Ishikawa (cell line): ENCODE results near the gene NNAT.

Experiments used
- CEBPB ChIP-seq: IDR thresholded peaks from 2 replicates; pipeline ENCODE4 v1.6.1; 2012
- CREB1 ChIP-seq: IDR thresholded peaks from 2 replicates; pipeline ENCODE4 v1.6.1; 2012; ENCODE audit warnings: low read depth
- EGR1 ChIP-seq: IDR thresholded peaks from 2 replicates; pipeline ENCODE4 v1.6.1; 2012
- EP300 ChIP-seq: IDR thresholded peaks from 2 replicates; pipeline ENCODE4 v1.6.1; 2012; ENCODE audit warnings: borderline replicate concordance
- FOXM1 ChIP-seq: IDR thresholded peaks from 2 replicates; pipeline ENCODE4 v1.6.1; 2012; ENCODE audit warnings: low read depth, borderline replicate concordance
- NFIC ChIP-seq: IDR thresholded peaks from 2 replicates; pipeline ENCODE4 v1.6.1; 2012
- RAD21 ChIP-seq: IDR thresholded peaks from 2 replicates; pipeline ENCODE4 v1.6.1; 2012; ENCODE audit warnings: low read depth
- TAF1 ChIP-seq: IDR thresholded peaks from 2 replicates; pipeline ENCODE4 v1.6.1; 2012; ENCODE audit warnings: low read depth, mild to moderate bottlenecking
- TCF12 ChIP-seq: IDR thresholded peaks from 2 replicates; pipeline ENCODE4 v1.6.1; 2012; ENCODE audit warnings: low read depth
- TEAD4 ChIP-seq: IDR thresholded peaks from 2 replicates; pipeline ENCODE4 v1.6.1; 2012
- YY1 ChIP-seq: IDR thresholded peaks from 2 replicates; pipeline ENCODE4 v1.6.1; 2012; ENCODE audit warnings: low read depth
- ZBTB7A ChIP-seq: IDR thresholded peaks from 2 replicates; pipeline ENCODE4 v1.6.1; 2012; ENCODE audit warnings: low read depth
- TF ChIP-seq, protein P1 (sequence below): IDR thresholded peaks from 2 replicates; pipeline ENCODE4 v1.6.1; 2012
- TF ChIP-seq, protein P2 (sequence below): IDR thresholded peaks from 2 replicates; pipeline ENCODE4 v1.6.1; 2012; ENCODE audit warnings: low read depth, mild to moderate bottlenecking
- TF ChIP-seq, protein P3 (sequence below): IDR thresholded peaks from 2 replicates; pipeline ENCODE4 v1.6.1; 2012

NNAT gene, protein sequence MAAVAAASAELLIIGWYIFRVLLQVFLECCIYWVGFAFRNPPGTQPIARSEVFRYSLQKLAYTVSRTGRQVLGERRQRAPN

DNA sequence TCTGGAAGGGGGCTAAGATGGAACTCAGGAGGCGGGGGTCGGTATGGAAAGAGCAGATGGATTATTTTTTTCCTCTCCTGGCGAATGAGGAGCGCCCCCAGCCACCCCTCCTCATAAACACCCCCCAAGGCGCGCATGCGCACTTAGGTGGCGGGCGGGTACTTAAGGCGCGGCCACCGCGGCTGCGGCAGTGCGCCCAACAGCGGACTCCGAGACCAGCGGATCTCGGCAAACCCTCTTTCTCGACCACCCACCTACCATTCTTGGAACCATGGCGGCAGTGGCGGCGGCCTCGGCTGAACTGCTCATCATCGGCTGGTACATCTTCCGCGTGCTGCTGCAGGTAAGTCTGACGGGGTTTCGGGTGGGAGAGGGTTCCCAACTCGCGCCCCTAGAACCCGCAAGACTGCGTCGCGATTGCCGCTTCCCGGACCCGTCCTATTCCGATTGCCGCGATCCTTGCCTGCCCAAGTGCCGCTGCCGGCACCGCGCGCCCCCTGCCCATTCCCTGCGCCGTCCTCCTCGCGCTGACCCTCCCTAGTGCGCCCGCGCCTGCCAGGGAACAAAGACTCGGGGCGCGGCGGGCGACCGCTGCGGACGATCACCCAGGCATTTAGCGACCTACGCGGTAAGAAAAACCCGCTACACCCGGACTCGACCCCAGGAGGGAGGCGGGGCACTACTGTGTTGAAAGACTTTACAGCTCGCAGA, at the start of gene NNAT:
TSS of gene NNAT (plus strand) at position 190 of the 711 bp plus-strand sequence. CDS start at position 272, 82 bp downstream.
- TF ChIP-seq, protein P1, sequence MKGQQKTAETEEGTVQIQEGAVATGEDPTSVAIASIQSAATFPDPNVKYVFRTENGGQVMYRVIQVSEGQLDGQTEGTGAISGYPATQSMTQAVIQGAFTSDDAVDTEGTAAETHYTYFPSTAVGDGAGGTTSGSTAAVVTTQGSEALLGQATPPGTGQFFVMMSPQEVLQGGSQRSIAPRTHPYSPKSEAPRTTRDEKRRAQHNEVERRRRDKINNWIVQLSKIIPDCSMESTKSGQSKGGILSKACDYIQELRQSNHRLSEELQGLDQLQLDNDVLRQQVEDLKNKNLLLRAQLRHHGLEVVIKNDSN = no peak
- TF ChIP-seq, protein P2, sequence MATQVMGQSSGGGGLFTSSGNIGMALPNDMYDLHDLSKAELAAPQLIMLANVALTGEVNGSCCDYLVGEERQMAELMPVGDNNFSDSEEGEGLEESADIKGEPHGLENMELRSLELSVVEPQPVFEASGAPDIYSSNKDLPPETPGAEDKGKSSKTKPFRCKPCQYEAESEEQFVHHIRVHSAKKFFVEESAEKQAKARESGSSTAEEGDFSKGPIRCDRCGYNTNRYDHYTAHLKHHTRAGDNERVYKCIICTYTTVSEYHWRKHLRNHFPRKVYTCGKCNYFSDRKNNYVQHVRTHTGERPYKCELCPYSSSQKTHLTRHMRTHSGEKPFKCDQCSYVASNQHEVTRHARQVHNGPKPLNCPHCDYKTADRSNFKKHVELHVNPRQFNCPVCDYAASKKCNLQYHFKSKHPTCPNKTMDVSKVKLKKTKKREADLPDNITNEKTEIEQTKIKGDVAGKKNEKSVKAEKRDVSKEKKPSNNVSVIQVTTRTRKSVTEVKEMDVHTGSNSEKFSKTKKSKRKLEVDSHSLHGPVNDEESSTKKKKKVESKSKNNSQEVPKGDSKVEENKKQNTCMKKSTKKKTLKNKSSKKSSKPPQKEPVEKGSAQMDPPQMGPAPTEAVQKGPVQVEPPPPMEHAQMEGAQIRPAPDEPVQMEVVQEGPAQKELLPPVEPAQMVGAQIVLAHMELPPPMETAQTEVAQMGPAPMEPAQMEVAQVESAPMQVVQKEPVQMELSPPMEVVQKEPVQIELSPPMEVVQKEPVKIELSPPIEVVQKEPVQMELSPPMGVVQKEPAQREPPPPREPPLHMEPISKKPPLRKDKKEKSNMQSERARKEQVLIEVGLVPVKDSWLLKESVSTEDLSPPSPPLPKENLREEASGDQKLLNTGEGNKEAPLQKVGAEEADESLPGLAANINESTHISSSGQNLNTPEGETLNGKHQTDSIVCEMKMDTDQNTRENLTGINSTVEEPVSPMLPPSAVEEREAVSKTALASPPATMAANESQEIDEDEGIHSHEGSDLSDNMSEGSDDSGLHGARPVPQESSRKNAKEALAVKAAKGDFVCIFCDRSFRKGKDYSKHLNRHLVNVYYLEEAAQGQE = no peak
- TF ChIP-seq TCF12 (no peak), RAD21 (no peak), EGR1 (no peak), FOXM1 (no peak), EP300 (no peak), TEAD4 (no peak), CREB1 (no peak), NFIC (no peak)
- TF ChIP-seq, protein P3, sequence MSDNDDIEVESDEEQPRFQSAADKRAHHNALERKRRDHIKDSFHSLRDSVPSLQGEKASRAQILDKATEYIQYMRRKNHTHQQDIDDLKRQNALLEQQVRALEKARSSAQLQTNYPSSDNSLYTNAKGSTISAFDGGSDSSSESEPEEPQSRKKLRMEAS = no peak

DNA sequence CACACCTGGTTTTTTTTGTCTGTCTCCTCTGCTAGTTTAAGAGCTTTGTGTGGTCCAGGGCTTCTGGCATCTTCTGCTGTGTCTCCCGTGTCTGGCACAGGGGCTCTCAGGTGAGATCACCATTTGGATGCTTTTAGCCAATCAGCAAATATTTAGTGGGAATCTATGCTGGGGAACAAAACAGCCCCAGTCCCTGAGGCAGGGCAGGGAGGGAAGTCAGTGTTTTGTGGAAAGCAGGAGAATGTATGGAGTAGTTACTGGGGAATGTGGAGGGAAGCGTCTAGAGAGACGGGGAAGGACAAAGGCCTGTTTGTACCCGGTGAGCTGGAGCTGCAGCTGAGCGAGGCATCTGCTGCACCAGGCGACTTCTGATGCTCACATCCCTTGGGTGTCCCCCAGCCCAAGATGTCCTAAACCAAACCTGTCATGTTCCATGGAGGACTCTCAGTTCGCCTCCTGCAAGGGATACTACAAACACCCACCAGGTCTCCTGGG, 49.3 kb upstream of the NNAT start:
- no peak for TF ChIP-seq RAD21

DNA sequence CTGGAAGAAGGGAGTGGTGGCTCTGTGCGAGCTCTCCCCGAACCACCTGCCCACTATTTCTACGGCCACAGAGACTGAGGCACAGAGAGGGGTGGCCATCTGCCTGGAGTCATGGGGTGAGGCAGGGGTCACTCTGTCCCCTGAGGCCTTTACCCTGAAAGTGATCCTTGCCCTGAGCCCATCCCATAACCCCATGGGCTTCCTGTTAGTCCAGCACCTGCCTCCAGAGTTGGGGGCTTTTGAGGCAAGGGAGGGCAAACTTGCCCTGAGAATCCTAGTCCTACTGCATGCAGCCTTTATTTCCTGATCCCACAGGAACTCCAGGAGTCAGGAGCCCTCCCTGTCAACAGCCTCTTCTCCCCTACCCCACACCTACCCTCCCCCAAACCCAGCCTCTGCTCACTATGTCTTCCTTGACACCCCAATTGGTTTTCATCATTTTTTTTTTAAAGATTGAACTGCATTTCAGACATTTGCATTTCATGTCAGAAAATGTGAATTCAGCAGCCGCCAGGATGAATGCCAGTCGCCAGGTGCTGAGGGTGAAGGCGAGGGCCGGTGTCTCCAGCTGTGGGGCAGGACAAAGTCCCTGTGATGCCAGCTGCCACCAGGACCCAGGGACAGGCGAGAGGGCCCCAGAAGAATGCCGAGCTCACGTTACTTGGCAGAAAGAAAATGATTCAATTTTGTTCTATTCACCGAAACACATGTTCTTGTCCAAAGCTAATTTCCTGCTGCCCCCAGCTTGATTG, 47.6 kb upstream of the NNAT start:
- TF ChIP-seq NFIC = no peak
- TF ChIP-seq, protein P1 = no peak

DNA sequence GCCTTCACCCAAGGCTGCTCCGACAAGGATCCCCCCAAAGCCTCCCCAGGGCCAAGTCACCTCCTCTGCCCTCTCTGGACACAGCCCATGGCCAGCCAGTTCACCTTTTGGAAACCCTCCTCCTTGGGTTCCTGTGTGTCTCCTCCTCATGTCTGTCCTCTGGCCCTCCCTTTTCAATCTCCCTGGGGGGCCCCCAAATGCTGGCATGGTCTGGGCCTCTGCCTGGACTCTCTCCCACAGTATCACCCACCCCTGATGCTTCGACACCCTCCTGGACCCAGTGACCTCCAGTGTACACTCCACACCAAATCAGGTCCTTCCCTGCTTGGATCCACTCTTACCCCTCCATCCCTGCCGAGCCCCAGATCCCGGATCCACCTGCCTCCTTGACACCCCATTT, 46.7 kb upstream of the NNAT start:
- TF ChIP-seq ZBTB7A = no peak
- TF ChIP-seq, protein P1 = no peak
- no peak for TF ChIP-seq FOXM1
- TF ChIP-seq TEAD4 = no peak
- no peak for TF ChIP-seq TAF1
- no peak for TF ChIP-seq EGR1
- TF ChIP-seq, protein P2 = no peak
- TF ChIP-seq EP300 = no peak
- TF ChIP-seq, protein P3 = no peak
- TF ChIP-seq NFIC = no peak
- TF ChIP-seq CREB1 = no peak
- TF ChIP-seq TCF12 = no peak
- no peak for TF ChIP-seq RAD21
- TF ChIP-seq CEBPB = no peak
- TF ChIP-seq YY1 = no peak

DNA sequence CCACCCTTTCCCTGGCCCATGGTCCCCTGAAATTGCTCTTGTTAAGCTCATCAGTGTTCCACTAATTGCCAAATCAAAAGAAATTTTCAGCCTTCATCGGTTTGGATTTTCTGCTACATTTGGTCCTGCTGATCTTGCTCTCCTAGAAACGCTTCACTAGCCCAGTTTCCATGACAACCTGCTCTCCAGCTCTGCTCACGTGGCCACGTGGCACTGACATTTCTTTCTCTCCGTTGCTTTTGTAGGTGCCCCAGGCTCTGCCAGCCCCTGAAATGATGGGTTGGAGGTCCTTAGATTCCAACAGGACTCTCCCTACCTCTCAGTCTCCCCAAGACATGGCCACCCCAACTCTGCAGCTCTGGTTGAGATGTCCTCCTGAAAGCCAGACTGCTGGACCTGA, 45.8 kb upstream of the NNAT start:
- TF ChIP-seq FOXM1 = no peak
- no peak for TF ChIP-seq ZBTB7A
- TF ChIP-seq, protein P1 = peak; percentile 84
- TF ChIP-seq RAD21 = no peak
